ENCODE measurements around the gene C20orf96. TPM values are rescaled to one million over a fixed set of nuclear protein-coding genes. Genes with fewer than 3 reads are reported as not detected.

C20orf96 gene
- polyA plus RNA-seq, 1 donor from 2014 or later = 1.1 TPM

DNA sequence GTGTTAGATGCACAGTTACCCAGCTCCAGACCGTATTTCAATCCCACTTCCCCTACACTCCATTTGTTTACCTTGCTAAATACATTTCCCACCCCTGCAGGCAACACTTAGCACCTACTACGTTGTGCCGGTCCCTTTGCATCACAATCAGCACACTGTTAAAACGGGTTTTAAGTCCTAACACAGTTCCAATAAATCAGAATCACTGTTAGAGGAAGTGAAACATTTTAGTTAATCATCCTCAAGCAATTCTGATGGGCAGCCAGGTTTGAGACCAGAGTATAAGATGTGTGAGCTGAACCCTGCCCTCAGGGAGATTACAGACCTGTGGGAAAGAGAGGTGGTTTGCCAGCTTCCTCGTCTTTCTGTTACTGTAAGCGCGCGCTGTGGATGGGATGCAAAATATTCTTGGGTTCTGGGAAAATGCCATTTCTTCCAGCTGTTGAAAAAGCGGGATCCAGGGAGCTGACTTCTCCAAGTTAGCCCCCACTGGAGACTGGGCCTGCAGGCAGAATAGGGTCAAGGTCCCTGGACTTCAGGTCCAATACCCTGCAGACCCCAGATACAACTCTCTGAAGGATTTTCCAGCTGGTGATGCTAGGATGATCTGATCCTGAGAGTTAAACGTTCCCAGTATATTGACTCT lies 9.9 kb upstream of the C20orf96 start:
- peaks cover 4% of the 10 kb centered on the region for H3K36me3 Mint-ChIP-seq
- peaks cover 23 to 41% (median 29%) of the 10 kb centered on the region in 3 donors for H3K4me1 Mint-ChIP-seq
- H3K27me3 Mint-ChIP-seq = no peaks in the 10 kb centered on the region
- no peaks in the 10 kb centered on the region for H3K9me3 Mint-ChIP-seq
- peak overlapping the region in 2 of 3 donors; percentile 46 to 100 for H3K27ac Mint-ChIP-seq
- peak overlapping the region; percentile 79 to 83 (median 82) for H3K4me3 Mint-ChIP-seq

DNA sequence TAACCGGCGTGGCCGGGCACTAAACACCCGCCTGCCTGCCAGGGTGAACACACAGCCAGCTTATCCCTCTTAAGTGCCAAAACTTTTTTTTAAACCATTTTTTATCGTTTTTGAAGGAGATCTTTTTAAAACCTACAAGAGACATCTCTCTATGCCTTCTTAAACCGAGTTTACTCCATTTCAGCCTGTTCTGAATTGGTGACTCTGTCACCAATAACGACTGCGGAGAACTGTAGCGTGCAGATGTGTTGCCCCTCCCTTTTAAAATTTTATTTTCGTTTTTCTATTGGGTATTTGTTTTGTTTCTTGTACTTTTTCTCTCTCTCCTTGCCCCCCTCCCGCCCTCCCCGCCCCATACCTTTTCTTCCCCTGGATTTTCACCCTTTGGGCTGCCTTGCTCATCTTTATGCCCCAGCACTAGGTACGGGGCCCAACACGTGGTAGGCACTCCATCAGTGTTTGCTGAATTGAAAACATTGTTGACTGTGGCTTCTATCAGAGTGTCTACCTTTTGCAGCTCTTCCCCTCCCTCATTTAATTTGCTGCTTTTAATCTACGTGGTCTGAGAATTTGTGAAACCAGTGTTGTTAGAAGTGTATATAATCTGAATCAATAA lies 8.3 kb upstream of the C20orf96 start:
- H3K27ac Mint-ChIP-seq = peak overlapping the region; percentile 99 to 100 (median 100)
- no peaks in the 10 kb centered on the region for H3K9me3 Mint-ChIP-seq
- H3K4me1 Mint-ChIP-seq = peaks cover 23 to 40% (median 29%) of the 10 kb centered on the region in 3 donors

DNA sequence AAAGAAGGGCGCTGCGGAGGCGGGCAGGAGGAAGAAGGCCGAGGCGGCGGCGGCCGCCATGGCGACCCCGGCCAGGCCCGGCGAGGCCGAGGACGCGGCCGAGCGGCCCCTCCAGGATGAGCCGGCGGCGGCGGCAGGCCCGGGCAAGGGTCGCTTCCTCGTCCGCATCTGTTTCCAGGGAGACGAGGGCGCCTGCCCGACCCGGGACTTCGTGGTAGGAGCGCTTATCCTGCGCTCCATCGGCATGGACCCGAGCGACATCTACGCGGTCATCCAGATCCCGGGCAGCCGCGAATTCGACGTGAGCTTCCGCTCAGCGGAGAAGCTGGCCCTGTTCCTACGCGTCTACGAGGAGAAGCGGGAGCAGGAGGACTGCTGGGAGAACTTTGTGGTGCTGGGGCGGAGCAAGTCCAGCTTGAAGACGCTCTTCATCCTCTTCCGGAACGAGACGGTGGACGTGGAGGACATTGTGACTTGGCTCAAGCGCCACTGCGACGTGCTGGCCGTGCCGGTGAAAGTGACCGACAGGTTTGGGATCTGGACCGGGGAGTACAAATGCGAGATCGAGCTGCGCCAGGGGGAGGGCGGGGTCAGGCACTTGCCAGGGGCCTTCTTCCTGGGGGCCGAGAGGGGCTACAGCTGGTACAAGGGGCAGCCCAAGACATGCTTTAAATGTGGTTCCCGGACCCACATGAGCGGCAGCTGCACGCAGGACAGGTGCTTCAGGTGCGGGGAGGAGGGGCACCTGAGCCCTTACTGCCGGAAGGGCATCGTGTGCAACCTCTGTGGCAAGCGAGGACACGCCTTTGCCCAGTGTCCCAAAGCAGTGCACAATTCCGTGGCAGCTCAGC lies 7.6 kb upstream of the C20orf96 start:
- Mint-ChIP-seq H3K9me3 (no peaks in the 10 kb centered on the region), H3K27ac (peak overlapping the region; percentile 99 to 100 (median 100)), H3K36me3 (peaks cover 4% of the 10 kb centered on the region), H3K4me3 (peak overlapping the region; percentile 98 to 100 (median 100)), H3K27me3 (no peaks in the 10 kb centered on the region), H3K4me1 (peaks cover 23 to 38% (median 29%) of the 10 kb centered on the region in 3 donors)

More for the DNA sequence above, 8.3 kb upstream of the C20orf96 start:
- Mint-ChIP-seq H3K36me3 (peaks cover 4% of the 10 kb centered on the region), H3K4me3 (peak overlapping the region; percentile 98 to 100 (median 100)), H3K27me3 (no peaks in the 10 kb centered on the region)

DNA sequence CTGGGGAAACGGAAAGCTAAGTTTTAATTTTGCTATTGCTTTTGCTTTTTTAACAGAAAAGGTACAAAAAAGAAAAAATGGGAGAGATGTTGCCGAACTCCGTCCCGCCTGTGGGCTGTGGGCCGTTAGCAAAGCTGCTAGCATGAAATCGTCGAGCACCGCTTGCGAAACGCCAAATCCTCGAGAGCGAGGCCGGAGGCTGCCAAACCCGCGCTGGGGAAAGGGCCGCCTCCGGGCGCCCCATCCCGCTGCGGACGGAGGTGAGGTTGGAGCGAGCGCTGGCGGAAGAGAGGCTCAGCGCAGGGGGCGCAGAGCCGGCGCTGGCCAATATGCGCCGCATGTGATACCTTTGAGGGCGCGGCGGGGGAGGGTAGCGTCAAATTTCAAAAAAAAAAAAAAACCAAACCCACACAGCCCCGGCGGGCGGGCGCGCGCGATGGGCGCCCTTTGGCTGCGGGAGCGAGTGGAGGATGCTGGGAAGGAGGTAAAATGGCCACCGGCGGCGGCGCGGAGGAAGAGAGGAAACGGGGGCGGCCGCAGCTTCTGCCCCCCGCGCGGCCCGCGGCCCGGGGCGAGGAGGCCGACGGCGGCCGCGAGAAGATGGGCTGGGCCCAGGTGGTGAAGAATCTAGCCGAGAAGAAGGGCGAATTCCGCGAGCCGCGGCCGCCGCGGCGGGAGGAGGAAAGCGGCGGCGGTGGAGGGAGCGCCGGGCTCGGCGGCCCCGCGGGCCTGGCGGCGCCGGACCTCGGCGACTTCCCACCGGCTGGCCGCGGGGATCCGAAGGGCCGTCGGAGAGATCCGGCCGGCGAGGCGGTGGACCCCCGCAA lies 6.8 kb upstream of the C20orf96 start, which contains the start of gene ZCCHC3:
TSS of gene ZCCHC3 (plus strand) at position 473 of the 827 bp plus-strand sequence. CDS start at position 490, 17 bp downstream.
- H3K27me3 Mint-ChIP-seq = no peaks in the 10 kb centered on the region
- peak within 1 kb of the TSS; percentile 99 to 100 (median 100) for H3K27ac Mint-ChIP-seq
- peaks cover 22 to 38% (median 29%) of the 10 kb centered on the region in 3 donors for H3K4me1 Mint-ChIP-seq
- H3K36me3 Mint-ChIP-seq = peaks cover 3% of the 10 kb centered on the region
- peak within 1 kb of the TSS; percentile 98 to 100 (median 100) for H3K4me3 Mint-ChIP-seq
- no peaks in the 10 kb centered on the region for H3K9me3 Mint-ChIP-seq

DNA sequence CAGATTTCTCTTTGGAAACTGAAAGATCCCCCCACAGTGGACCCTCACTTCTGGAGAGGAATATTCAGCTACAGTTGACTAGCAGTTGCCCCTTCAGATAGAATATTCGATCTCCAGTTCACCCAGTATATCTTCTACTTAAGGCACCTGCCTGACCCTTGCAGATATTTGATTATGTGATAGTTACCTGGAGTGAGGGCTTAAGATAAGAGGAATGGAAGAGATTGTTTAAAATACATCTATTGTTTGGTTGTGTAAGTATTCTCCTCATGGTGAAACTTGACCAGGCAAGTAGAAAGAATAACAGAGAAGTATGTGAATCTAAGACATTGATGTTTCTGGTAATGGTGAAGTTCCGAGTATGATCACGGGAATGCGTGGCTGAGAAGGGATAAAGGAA lies 5.3 kb upstream of the C20orf96 start:
- no peaks in the 10 kb centered on the region for H3K9me3 Mint-ChIP-seq
- peak overlapping the region; percentile 53 to 99 (median 79) for H3K27ac Mint-ChIP-seq
- peaks cover 1% of the 10 kb centered on the region for H3K36me3 Mint-ChIP-seq
- H3K4me3 Mint-ChIP-seq = peak overlapping the region; percentile 67 to 99 (median 80)
- peaks cover 21 to 30% (median 29%) of the 10 kb centered on the region in 3 donors for H3K4me1 Mint-ChIP-seq
- no peaks in the 10 kb centered on the region for H3K27me3 Mint-ChIP-seq

DNA sequence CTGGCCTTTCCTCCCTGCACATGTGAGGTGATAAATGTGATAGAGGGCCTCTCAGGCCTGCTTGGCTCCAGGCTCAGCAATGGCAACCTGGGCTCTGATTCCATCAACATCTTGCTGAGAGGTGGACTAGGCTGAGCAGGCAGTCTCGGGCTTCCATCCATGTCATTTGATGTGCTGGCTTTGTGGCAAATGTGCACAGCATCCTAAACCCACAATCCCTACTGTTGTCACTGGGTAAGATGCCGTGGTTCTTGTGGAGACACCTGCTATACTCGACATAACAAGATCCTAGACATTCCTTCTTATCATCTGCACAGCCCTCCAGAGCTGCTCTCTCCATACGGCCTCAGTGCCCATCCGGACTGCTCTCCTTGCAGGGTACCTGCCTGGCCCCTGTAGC lies 4.1 kb upstream of the C20orf96 start:
- Mint-ChIP-seq H3K36me3 (peaks cover 1% of the 10 kb centered on the region), H3K9me3 (no peaks in the 10 kb centered on the region), H3K4me1 (peaks cover 19 to 24% (median 24%) of the 10 kb centered on the region in 3 donors), H3K27me3 (no peaks in the 10 kb centered on the region), H3K4me3 (peak overlapping the region in 2 of 4 donors; percentile 61 to 70), H3K27ac (peak overlapping the region in 1 of 3 donors; percentile 25)

DNA sequence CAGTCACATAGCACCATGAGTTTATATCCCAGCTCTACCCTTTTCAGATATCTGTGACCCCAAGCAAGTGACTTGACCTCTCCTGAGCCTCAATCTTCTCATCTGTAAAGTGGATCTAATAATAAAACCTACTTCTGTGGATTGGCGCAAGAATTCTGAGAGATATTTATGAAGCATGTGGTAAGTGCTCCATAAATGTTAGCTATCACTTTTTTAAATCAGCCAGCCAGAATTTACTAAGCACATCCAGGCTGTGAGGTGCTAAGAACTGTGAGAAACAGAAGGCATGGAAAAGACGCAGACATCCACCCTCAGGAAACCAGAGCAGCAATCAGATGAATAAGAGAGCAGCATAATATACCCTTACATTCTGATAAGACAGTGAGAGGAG lies 862 bp downstream of the C20orf96 start:
- H3K4me1 Mint-ChIP-seq = peaks cover 0 to 7% (median 3%) of the 10 kb centered on the region in 3 donors
- no peak overlapping the region for H3K27ac Mint-ChIP-seq
- no peaks in the 10 kb centered on the region for H3K9me3 Mint-ChIP-seq
- H3K36me3 Mint-ChIP-seq = peaks cover 2% of the 10 kb centered on the region
- no peak overlapping the region for H3K4me3 Mint-ChIP-seq
- H3K27me3 Mint-ChIP-seq = no peaks in the 10 kb centered on the region

DNA sequence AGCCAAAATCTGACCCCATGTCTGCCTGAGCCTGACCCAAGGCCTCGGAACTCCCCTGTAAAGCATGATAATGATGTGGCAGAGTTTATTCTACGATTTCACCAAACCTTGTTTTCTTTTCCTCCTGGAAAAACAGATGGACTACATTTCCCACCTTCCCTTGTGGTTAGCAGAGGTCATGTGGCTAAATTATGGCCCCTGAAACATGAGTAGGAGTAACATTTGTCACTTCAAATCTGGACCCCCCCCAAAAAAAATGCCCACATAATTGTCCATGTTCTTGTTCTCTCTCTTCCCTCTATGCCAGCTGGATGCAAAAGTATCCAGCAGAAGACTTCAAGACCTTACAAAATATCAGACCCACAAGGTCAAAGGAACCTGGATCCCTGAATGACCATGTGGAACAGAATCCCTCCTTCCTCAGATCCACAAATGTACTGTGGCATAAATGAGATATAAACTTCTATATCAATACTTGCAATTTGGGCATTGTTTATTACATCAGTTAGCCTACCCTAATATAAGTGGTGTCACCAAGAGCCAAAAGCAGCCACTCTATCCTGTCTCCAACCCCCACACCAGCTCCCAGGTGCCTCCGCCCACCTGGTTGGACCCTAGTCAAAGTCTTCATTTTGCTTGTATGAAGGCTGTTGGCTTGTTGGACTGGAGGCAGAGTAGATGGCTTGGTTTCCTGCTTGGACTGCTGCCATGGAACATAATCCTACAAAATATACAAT lies 1.4 kb downstream of the C20orf96 start:
- Mint-ChIP-seq H3K4me3 (peak overlapping the region in 2 of 4 donors; percentile 7 to 46), H3K36me3 (peaks cover 2% of the 10 kb centered on the region), H3K27me3 (no peaks in the 10 kb centered on the region), H3K27ac (no peak overlapping the region), H3K4me1 (peaks cover 0 to 7% (median 3%) of the 10 kb centered on the region in 3 donors), H3K9me3 (no peaks in the 10 kb centered on the region)

DNA sequence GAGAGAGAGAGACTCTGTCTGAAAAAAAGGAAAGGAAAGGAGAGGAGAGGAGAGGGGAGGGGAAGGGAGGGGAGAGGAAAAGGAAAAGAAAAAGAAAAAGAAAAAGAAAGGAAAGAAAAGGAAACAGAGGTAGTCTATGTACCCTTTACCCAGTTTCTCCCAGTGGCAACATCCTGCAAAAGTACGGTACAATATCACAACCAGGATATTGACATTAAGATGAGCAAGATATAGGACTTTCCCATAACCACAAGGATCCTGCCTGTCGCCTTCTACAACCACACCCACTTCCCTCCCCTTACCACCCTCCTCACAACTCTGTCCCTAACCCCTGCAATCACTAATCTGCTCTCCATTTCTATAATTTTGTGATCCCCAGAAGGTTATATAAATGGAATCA lies 4.0 kb downstream of the C20orf96 start:
- Mint-ChIP-seq H3K4me3 (no peak overlapping the region), H3K4me1 (peaks cover 0 to 5% (median 3%) of the 10 kb centered on the region in 3 donors), H3K27ac (no peak overlapping the region)

DNA sequence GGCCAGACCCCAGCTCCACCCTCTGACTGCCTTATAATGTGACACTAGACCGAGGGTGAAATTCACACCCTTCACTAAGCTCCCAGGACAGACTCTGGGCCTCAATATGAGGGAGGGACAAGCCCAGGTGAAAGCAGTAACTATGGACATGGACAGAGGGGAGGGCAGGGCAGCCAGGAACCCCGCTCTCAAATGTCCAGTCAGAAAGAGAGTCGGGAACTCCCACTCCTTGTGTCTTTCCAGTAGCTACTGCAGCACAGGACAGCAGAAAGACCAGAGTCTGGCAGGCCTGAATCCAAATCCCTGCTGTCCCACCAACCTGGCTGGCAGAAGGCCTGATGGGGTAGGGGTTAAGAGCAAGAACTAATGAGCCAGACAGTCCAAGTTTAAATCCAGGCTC lies 6.4 kb downstream of the C20orf96 start:
- H3K9me3 Mint-ChIP-seq = no peaks in the 10 kb centered on the region
- H3K4me3 Mint-ChIP-seq = no peak overlapping the region
- H3K27me3 Mint-ChIP-seq = no peaks in the 10 kb centered on the region
- peaks cover 0 to 4% (median 0%) of the 10 kb centered on the region in 3 donors for H3K4me1 Mint-ChIP-seq
- H3K27ac Mint-ChIP-seq = no peak overlapping the region
- peaks cover 4% of the 10 kb centered on the region for H3K36me3 Mint-ChIP-seq

More for the DNA sequence above, 4.0 kb downstream of the C20orf96 start:
- Mint-ChIP-seq H3K27me3 (no peaks in the 10 kb centered on the region), H3K36me3 (peaks cover 2% of the 10 kb centered on the region), H3K9me3 (no peaks in the 10 kb centered on the region)

DNA sequence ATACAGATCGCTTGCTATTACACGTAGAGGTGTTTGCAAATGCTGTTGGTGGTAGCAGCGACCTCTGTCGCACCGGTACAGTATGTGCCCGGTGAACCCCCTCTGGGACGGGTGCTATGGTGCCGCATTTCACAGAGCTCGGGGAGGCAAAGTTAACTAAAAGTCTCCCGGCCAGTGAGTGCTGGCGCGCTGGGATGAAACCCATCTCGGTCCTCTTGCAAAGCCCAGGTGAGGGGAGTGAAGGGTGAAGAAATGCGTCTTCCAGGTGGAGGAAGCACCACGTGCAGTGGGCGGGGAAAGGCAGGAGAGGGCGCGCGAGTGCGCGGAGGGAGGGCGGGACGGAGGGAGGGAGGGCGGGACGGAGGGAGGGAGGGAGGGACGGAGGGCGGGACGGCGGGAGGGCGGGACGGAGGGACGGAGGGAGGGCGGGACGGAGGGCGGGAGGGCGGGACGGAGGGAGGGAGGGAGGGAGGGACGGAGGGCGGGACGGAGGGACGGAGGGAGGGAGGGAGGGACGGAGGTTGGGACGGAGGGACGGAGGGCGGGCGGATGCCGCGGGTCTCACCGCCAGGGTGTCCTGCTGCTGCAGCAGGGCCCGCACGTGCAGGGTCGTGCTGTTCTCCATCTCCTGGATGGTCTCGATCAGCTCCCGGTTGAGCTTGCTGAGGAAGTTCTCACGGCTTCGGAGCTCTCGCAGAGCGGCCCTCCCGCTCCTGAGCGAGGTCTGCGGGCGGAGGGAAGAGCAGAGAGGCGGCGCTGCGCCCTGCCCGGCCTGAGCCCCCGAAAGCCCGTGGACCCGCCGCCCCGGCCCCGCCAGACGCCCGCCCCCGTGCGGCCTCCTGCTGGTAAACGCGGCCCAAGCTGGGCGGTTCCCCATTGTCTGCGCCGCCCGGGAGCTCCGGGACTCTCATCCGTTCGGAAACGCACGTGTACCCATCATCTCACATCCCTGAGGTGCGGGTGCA lies 11.7 kb downstream of the C20orf96 start:
- H3K9me3 Mint-ChIP-seq = no peaks in the 10 kb centered on the region
- H3K4me1 Mint-ChIP-seq = peaks cover 0 to 8% (median 0%) of the 10 kb centered on the region in 3 donors
- no peak overlapping the region for H3K4me3 Mint-ChIP-seq
- peaks cover 7% of the 10 kb centered on the region for H3K36me3 Mint-ChIP-seq
- no peaks in the 10 kb centered on the region for H3K27me3 Mint-ChIP-seq
- H3K27ac Mint-ChIP-seq = no peak overlapping the region

DNA sequence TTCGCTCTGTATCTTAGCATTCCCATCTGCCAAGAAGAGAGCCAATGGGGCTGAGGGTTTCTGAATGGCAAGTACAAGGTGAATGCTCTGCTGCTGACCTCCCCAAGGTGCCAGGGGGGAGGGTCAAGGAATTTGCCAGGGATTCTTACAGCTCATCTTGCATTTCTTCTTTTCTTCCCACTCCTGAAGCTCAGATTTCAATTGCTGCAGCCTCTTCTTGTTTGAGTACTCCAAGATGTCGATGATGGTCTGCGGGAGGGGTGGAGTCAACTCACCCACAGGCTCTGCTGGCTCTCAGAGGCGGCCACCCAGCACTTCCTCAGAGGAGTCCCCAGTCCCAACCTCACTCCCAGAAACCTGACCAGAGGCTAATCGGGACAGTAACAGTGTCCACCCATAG lies 12.4 kb downstream of the C20orf96 start:
- Mint-ChIP-seq H3K4me3 (no peak overlapping the region), H3K9me3 (no peaks in the 10 kb centered on the region), H3K27ac (no peak overlapping the region), H3K36me3 (peaks cover 7% of the 10 kb centered on the region), H3K4me1 (peaks cover 0 to 8% (median 0%) of the 10 kb centered on the region in 3 donors), H3K27me3 (no peaks in the 10 kb centered on the region)

DNA sequence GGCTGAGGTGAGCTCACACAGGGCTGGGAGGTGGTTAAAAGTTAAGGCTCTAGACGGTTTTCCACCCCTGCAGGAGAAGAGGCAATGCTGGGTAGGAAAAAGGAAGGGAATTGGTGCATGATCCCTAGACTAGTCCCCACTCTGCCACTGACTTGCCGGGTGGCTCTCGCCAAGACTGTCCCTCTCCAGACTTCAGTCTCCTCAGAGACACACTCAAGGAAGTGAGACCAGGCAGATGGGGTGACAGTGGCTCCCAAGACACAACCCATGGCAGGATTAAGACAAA lies 13.1 kb downstream of the C20orf96 start:
- no peaks in the 10 kb centered on the region for H3K9me3 Mint-ChIP-seq
- H3K27ac Mint-ChIP-seq = no peak overlapping the region
- no peak overlapping the region for H3K4me3 Mint-ChIP-seq
- H3K4me1 Mint-ChIP-seq = peaks cover 0 to 8% (median 0%) of the 10 kb centered on the region in 3 donors
- peaks cover 7% of the 10 kb centered on the region for H3K36me3 Mint-ChIP-seq
- H3K27me3 Mint-ChIP-seq = no peaks in the 10 kb centered on the region
